ENCODE results near the gene TAL1.
A peak's percentile ranks its signal among the peaks of the same experiment; 100 is the strongest.
"Not testable (repeated sequence)": the region's sequence is repeated elsewhere in the genome, so short reads cannot be mapped to it uniquely, and the experiment has no call there.

The TAL1 gene

DNA sequence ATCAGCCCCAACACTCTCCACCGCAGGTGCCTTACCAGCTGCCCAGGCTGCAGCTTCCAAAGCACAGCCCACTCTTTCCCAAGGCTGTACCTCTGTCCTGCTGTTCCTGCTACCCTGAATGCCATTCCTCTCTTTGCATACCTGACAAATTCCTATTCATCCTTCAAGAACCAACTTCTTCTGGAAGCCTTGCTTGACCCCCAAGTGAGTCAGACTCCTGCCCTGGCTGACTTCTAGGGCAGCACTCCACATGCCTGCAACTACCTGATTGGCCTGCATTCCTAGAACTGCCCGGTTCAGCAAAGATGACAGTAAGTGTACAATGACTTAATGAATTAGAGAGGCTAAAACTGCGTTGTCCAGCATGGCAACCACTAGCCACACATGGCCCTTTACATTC lies 21.4 kb downstream of the TAL1 start:
- no peak for DNase-seq

GRCh38 chr1:47209725-47210325 lies 22.2 kb downstream of the TAL1 start:
- no peak for DNase-seq

GRCh38 chr1:47209091-47209490 lies 22.9 kb downstream of the TAL1 start:
- no peak for DNase-seq

- no peak for DNase-seq
These were observed 23.6 kb downstream of the TAL1 start for GRCh38 chr1:47208374-47208850.

DNA sequence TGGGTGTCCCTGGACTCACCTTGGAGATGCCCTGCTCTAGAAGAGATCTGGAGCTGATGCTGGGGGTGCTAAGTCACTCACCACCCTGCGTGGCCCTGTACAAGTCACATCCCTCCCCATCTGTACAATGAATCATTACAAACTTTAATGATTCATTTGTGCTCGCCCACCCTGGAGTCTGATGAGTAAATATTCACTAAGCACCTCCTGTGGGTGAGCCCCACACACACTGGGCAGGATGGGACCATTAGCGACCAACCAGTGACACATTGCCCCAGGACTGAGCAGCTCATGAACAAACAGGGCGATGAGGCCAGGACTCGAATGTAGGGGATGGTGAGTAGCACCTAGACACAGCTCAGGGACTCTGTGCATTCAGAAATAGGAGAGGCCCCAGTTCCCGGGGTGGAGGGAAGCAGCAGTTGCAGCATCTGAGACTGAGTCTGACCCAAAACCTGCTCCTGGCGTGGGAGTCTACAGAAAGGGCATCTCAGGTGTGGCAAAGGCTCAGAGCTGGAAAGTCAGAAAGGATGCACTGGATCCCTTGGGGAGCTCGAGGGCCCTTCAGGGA lies 24.1 kb downstream of the TAL1 start:
- DNase-seq = no peak

GRCh38 chr1:47205918-47206317 lies 26.1 kb downstream of the TAL1 start:
- DNase-seq = no peak

DNA sequence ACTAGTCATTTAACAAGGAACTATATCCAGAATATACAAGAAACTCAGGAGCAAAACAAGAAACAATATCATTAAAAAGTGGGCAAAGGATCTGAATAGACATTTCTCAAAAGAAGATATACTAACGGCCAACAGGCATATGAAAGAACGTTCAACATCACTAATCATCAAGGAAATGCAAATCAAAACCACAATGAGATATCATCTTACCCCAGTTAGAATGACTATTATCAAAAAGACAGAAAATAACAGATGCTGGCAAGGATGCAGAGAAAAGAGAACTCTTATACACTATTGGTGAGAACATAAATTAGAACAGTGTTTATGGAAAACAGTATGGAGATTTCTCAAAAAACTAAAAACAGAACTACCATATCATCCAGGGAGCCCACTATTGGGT lies 28.5 kb downstream of the TAL1 start:
- DNase-seq = not testable (repeated sequence)

GRCh38 chr1:47201179-47201578 lies 30.8 kb downstream of the TAL1 start:
- no peak for DNase-seq

DNA sequence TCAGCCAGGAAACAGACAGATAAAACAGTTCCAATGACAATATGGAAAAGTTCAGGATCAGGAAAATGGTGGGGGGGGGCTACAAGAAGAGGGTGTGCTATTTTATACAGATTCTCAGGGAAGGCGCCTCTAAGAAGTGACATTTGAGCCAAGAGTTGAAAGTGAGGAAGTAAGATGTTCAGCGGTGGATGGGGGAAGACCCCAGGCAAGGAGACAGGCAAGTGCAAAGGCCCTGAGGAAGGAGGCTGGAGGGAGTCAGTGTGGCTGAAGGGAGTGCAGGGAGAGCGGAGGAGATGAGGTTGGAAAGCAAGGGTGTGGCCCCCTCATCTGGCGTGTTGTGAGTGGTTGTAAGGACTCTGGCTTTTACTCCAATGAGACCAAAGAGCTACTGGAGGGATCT lies 33.8 kb downstream of the TAL1 start:
- DNase-seq = no peak

- DNase-seq = no peak
These were observed 35.4 kb downstream of the TAL1 start for GRCh38 chr1:47196622-47197021.

GRCh38 chr1:47195981-47196380 lies 36.0 kb downstream of the TAL1 start:
- not testable (repeated sequence) for DNase-seq

- DNase-seq = no peak
These were observed 37.7 kb downstream of the TAL1 start for GRCh38 chr1:47194311-47194710.

GRCh38 chr1:47193496-47193895 lies 38.5 kb downstream of the TAL1 start:
- DNase-seq = not testable (repeated sequence)

DNA sequence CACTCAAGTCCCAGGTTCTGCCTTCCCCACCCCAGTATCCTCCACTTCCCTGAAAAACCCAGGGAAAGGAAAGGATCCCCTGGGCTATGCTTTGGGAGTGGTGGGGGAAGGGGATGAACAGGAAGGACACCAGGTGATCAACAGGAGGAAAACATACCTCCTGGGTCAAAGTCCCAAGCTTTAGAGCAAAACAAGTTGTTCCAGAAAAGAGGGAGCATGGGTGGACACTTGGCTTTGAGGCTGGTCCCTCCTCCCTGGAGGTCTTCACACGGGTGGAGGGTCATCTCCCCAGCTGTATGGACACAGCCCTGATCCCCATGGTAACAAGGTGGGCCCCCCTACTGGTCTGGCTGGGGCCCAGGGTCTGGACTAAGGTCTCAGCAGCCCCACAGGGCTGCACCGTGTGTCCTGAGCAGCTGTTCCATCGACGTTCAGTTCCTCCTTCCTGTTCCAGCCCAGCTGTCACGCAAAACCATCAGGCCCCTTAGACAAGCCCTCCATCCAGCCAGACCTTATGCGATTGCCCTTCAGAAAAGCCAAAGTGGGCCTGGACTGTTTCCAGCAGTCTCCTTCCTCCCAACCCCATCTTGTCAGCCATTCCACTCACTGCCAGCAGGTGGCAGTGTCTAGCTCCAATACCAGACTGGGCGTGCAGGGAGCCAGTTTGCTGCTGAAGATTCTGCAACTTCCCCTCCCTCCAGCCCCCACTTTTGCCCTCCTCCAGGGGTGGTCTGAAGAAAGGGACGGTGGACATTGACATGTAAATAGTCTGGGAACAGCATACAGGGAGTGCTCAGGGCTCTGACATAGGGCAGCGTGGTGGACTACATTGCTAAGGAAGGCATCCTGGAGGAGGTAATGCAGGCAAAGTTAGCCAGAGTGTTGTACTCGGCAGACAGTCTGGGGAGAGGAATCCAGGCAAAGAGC lies 39.3 kb downstream of the TAL1 start:
- peak; percentile 67 for DNase-seq

- no peak for DNase-seq
These were observed 40.0 kb downstream of the TAL1 start for GRCh38 chr1:47191940-47192457.

GRCh38 chr1:47190857-47191256 lies 41.2 kb downstream of the TAL1 start:
- no peak for DNase-seq

GRCh38 chr1:47190509-47190855 lies 41.5 kb downstream of the TAL1 start:
- no peak for DNase-seq

- no peak for DNase-seq
These were observed 42.0 kb downstream of the TAL1 start, which contains the start of gene PDZK1IP1 for GRCh38 chr1:47189844-47190508. TSS of gene PDZK1IP1 (minus strand) at chr1:47190036. CDS start at chr1:47189932, 104 bp downstream.

DNA sequence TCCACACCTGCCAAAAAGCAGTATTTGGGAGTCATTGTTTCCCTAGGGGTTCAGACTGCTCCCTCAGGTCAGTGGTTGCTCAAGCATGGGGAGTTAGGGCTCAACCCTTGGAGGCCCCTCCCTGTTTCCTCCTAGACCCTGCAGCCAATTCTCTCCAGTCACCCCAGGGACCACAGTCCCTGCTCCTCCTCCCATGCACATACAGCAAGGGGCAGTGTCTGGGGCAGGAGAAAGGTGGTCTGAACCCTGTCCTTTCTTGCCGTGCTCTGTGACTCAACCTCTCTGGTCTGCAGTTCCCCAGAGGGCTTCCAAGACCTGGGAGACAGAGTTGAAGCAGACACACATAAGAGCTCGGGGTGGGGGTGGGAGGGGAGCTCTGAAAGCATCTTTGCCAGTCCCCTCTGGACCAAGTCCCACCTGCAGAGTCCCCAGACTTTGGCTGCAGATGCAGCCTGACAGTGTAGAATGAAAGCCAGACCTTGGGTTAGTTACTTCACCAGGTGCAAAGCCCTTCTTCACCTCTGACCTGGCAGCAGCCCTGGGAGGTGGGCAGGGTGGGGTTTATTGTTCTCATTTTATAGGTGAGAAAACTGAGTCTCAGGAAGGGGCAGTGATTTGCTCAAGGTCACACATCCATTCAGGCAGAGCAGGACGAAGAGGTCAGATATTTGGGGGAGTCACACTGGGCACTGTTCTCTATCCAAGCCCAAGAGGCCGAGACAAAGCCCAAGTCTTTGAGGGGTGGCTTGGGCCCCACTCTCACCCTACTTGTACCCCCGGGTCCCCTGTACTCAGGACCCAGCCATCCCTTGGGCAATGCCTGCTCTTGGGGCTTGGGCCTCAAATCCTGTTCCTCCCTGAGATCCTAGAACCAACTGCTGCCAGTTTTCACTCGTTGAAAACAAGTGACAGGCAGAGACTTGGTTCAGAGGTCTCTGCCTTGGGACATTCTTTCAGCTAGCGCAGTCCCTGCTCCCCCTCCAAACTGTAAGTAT lies 42.9 kb downstream of the TAL1 start:
- DNase-seq = no peak

DNA sequence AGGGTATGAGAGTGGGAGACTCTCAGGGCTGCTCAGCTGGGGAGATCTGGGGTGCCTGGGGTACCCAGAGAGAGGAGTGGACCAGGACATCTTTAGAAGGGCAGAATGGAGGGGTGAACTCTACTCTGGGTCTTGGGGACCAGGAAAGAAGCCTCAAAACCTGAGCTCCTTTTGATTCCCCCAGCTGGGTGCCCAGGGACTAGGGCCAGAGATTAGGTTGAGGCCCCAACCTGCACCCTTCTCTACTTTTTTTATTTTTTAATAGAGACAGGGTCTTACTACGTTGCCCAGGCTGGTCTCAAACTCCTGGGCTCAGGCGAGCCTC lies 44.1 kb downstream of the TAL1 start:
- DNase-seq = no peak

GRCh38 chr1:47187231-47187925 lies 44.6 kb downstream of the TAL1 start:
- no peak for DNase-seq
